T-cell (primary cell): ENCODE data around the gene BUD23. TPM values are rescaled to one million over a fixed set of nuclear protein-coding genes. Genes with fewer than 3 reads are reported as not detected.
"Not testable (repeated sequence)": the region's sequence is repeated elsewhere in the genome, so short reads cannot be mapped to it uniquely, and the experiment has no call there.

Experiments used
- ATAC-seq, 4 experiments: fragments of 200-7000 bp in 3 of 4; fragments of 150-1000 bp in 1 of 4; cut with Tn5 transposase; replicated peaks in 1 of 4; 1 replicate in 3 of 4; 2 replicates in 1 of 4; pipeline ENCODE4 v1.10.0; 2021; ENCODE audit warnings: moderate library complexity in 3 of 4, mild to moderate bottlenecking in 2 of 4, moderate number of reproducible peaks in 1 of 4
- CTCF ChIA-PET, 2 donors: fragments of 300-600 bp; sonication (Branson Sonifier 250); formaldehyde crosslinking; loops; one replicate each; lab custom pipeline; 2022; ENCODE audit warnings: antibody characterized with exemption in 2 of 2; lab: Charles Lee
- POLR2A ChIA-PET, 2 donors: fragments of 300-600 bp; sonication (Branson Sonifier 250); formaldehyde crosslinking; loops; one replicate each; lab custom pipeline; 2022; ENCODE audit warnings: antibody characterized with exemption in 2 of 2; lab: Charles Lee
- DNase-seq, 35 experiments: peaks; one replicate each; pipeline versions ENCODE4 v3.0.0 to v3.0.0-alpha.2; 2013 to 2023
- H3K27ac ChIP-seq: one replicate; pipeline ENCODE4 v1.5.1; 2013; ENCODE audit warnings: low read length
- H3K27me3 ChIP-seq, 2 experiments: replicated peaks in 1 of 2; 1 replicate in 1 of 2; 2 replicates in 1 of 2; pipeline versions ENCODE4 v1.6.1 to v1.7.0; 2013; ENCODE audit warnings: low read length in 1 of 2, mixed read lengths in 1 of 2; ENCODE audit not compliant: control insufficient read depth in 2 of 2, insufficient read depth in 2 of 2; ENCODE audit errors: extremely low read depth in 1 of 2
- H3K36me3 ChIP-seq, 2 donors: 1 replicate in 1 of 2; 2 replicates in 1 of 2; pipeline versions ENCODE4 v1.6.1 to v1.7.0; 2013; ENCODE audit warnings: low read length in 1 of 2; ENCODE audit not compliant: control insufficient read depth in 2 of 2, insufficient read depth in 1 of 2; ENCODE audit errors: extremely low read depth in 1 of 2
- H3K4me1 ChIP-seq, 2 experiments: 1 replicate in 1 of 2; 2 replicates in 1 of 2; pipeline versions ENCODE4 v1.6.1 to v1.7.0; 2013; ENCODE audit warnings: low read length in 2 of 2, mixed read lengths in 1 of 2; ENCODE audit not compliant: insufficient read depth in 2 of 2, control insufficient read depth in 1 of 2; ENCODE audit errors: extremely low read depth in 1 of 2
- H3K4me3 ChIP-seq, 2 donors: 1 replicate in 1 of 2; 2 replicates in 1 of 2; pipeline versions ENCODE4 v1.5.1 to v1.7.0; 2013; ENCODE audit warnings: mild to moderate bottlenecking in 2 of 2, low read length in 1 of 2, moderate library complexity in 1 of 2; ENCODE audit not compliant: control insufficient read depth in 1 of 2; ENCODE audit errors: extremely low read depth in 1 of 2
- H3K9me3 ChIP-seq: 2 replicates; pipeline ENCODE4 v1.7.0; 2013
- H3K27ac Mint-ChIP-seq, 2 donors: one replicate each; pipeline ENCODE4 v1.8.0; 2020 to 2021; ENCODE audit warnings: mild to moderate bottlenecking in 2 of 2, mixed read lengths in 2 of 2
- H3K27me3 Mint-ChIP-seq, 2 donors: one replicate each; pipeline ENCODE4 v1.8.0; 2021 to 2022; ENCODE audit warnings: mixed read lengths in 2 of 2
- H3K36me3 Mint-ChIP-seq: one replicate; pipeline ENCODE4 v1.8.0; 2021; ENCODE audit warnings: mixed read lengths
- H3K4me1 Mint-ChIP-seq, 3 donors: one replicate each; pipeline ENCODE4 v1.8.0; 2020 to 2022; ENCODE audit warnings: mixed read lengths in 3 of 3, mild to moderate bottlenecking in 1 of 3
- H3K4me3 Mint-ChIP-seq, 3 donors: one replicate each; pipeline ENCODE4 v1.8.0; 2020 to 2022; ENCODE audit warnings: mild to moderate bottlenecking in 3 of 3, mixed read lengths in 3 of 3, moderate library complexity in 3 of 3
- H3K9me3 Mint-ChIP-seq, 3 donors: one replicate each; pipeline ENCODE4 v1.8.0; 2020 to 2022; ENCODE audit warnings: mixed read lengths in 3 of 3
- WGBS: methylation state at CpG from one replicate; pipeline ENCODE4 v1.1.5; 2013; ENCODE audit warnings: missing lambda C conversion rate; ENCODE audit not compliant: insufficient coverage; 5-methylcytosine and 5-hydroxymethylcytosine counted together
- total RNA-seq, 35 experiments: library from RNA in 6 of 35; stranded (reverse) in 6 of 35; fragments of 120-200 nt in 1 of 35; gene quantifications; one replicate each; pipeline versions ENCODE4 v1.2.1 to v1.2.4 and lab custom pipeline; 2013 to 2026

Gene BUD23
- total RNA-seq, 5 donors from 2014 or later (not counting 1 experiment from before 2014, with no cell fraction given) = 66.9 to 90.0 (median 71.2) TPM

GRCh38 chr7:73717991-73718405 is 34.6 kb downstream of the BUD23 start:
- DNase-seq (peak; percentile 40 to 79 (median 60)), ATAC-seq (peak; percentile 71 to 82 (median 74))
- H3K27me3 ChIP-seq = peaks cover 5 to 29% of the 10 kb centered on the region in 2 experiments
- peak overlapping the region; percentile 72 to 86 (median 86) for H3K4me3 Mint-ChIP-seq
- H3K27ac Mint-ChIP-seq = peak overlapping the region; percentile 35 to 78
- H3K27ac ChIP-seq = peak overlapping the region; percentile 23
- peaks cover 14 to 42% of the 10 kb centered on the region in 2 experiments for H3K4me1 ChIP-seq
- ChIA-PET CTCF (interaction anchor here in 1 of 2 donors (0.9 to 1.3 kb wide), 2 partner anchors 17 to 20 kb away, joined by 4 to 7 read pairs; partner anchors contain the start of gene ABHD11), POLR2A (no interaction called here)
- H3K27me3 Mint-ChIP-seq = peaks cover 2 to 5% of the 10 kb centered on the region in 2 donors
- no peaks in the 10 kb centered on the region for H3K36me3 ChIP-seq
- no peaks in the 10 kb centered on the region for H3K9me3 ChIP-seq
- 2% methylated on average over 7 of the region's 10 CpGs for WGBS
- peaks cover 26 to 34% (median 26%) of the 10 kb centered on the region in 3 donors for H3K4me1 Mint-ChIP-seq
- no peaks in the 10 kb centered on the region for H3K9me3 Mint-ChIP-seq
- no peaks in the 10 kb centered on the region for H3K36me3 Mint-ChIP-seq
- H3K4me3 ChIP-seq = peak overlapping the region; percentile 73 to 82

- peaks cover 2 to 5% of the 10 kb centered on the region in 2 donors for H3K27me3 Mint-ChIP-seq
- WGBS = 26% methylated on average over 5 of the region's 9 CpGs
- DNase-seq = peak in 4 of 35 experiments; percentile 24 to 45 (median 36)
Measured at GRCh38 chr7:73718438-73718881, 35.1 kb downstream of the BUD23 start.

GRCh38 chr7:73718905-73719805 is 35.8 kb downstream of the BUD23 start, which contains the start of gene STX1A:
STX1A (minus strand) TSS chr7:73719669; CDS start chr7:73719631, 38 bp downstream.
- Mint-ChIP-seq H3K4me3 (peak within 1 kb of the TSS; percentile 74 to 87 (median 86)), H3K4me1 (peaks cover 25 to 33% (median 26%) of the 10 kb centered on the region in 3 donors), H3K27ac (peak within 1 kb of the TSS; percentile 36 to 78), H3K9me3 (no peaks in the 10 kb centered on the region), H3K27me3 (peaks cover 2 to 5% of the 10 kb centered on the region in 2 donors), H3K36me3 (no peaks in the 10 kb centered on the region)
- Histone ChIP-seq H3K27ac (no peak within 1 kb of the TSS), H3K36me3 (no peaks in the 10 kb centered on the region), H3K4me1 (peaks cover 14 to 42% of the 10 kb centered on the region in 2 experiments), H3K4me3 (peak within 1 kb of the TSS; percentile 73 to 82), H3K27me3 (peaks cover 5 to 29% of the 10 kb centered on the region in 2 experiments), H3K9me3 (no peaks in the 10 kb centered on the region)
- ChIA-PET POLR2A (interaction anchor here in 1 of 2 donors (0.6 kb wide), 1 partner anchor 98 kb away, joined by 3 read pairs; no protein-coding TSS in a partner anchor), CTCF (interaction anchor here (0.9 kb wide), 2 partner anchors 112 to 113 kb away, joined by 5 to 6 read pairs; no protein-coding TSS in a partner anchor)
- DNase-seq (peak in 34 of 35 experiments; percentile 35 to 87 (median 60)), ATAC-seq (peak; percentile 79 to 87 (median 84))
- 2% methylated on average over 57 of the region's 96 CpGs for WGBS

More at GRCh38 chr7:73718438-73718881, 35.1 kb downstream of the BUD23 start:
- Histone ChIP-seq H3K27ac (peak overlapping the region; percentile 23), H3K9me3 (no peaks in the 10 kb centered on the region), H3K36me3 (no peaks in the 10 kb centered on the region), H3K4me1 (peaks cover 14 to 42% of the 10 kb centered on the region in 2 experiments), H3K27me3 (peaks cover 5 to 29% of the 10 kb centered on the region in 2 experiments), H3K4me3 (peak overlapping the region; percentile 73 to 82)
- ChIA-PET POLR2A (no interaction called here), CTCF (interaction anchor here in 1 of 2 donors (0.9 to 1.3 kb wide), 2 partner anchors 17 to 20 kb away, joined by 4 to 7 read pairs; partner anchors contain the start of gene ABHD11)
- peaks cover 25 to 33% (median 26%) of the 10 kb centered on the region in 3 donors for H3K4me1 Mint-ChIP-seq
- H3K36me3 Mint-ChIP-seq = no peaks in the 10 kb centered on the region
- peak overlapping the region; percentile 72 to 86 (median 86) for H3K4me3 Mint-ChIP-seq
- ATAC-seq = no peak
- H3K27ac Mint-ChIP-seq = no peak overlapping the region
- no peaks in the 10 kb centered on the region for H3K9me3 Mint-ChIP-seq

GRCh38 chr7:73719806-73720169 is 36.4 kb downstream of the BUD23 start:
- Histone ChIP-seq H3K4me3 (peak overlapping the region; percentile 10 to 57), H3K27ac (no peak overlapping the region), H3K4me1 (peaks cover 14 to 42% of the 10 kb centered on the region in 2 experiments), H3K36me3 (no peaks in the 10 kb centered on the region), H3K27me3 (peaks cover 5 to 32% of the 10 kb centered on the region in 2 experiments), H3K9me3 (no peaks in the 10 kb centered on the region)
- peaks cover 3 to 5% of the 10 kb centered on the region in 2 donors for H3K27me3 Mint-ChIP-seq
- H3K9me3 Mint-ChIP-seq = no peaks in the 10 kb centered on the region
- ChIA-PET CTCF (interaction anchor here (0.9 kb wide), 2 partner anchors 113 kb away, joined by 5 to 6 read pairs; no protein-coding TSS in a partner anchor), POLR2A (interaction anchor here in 1 of 2 donors (0.6 kb wide), 1 partner anchor 78 kb away, joined by 5 read pairs; no protein-coding TSS in a partner anchor)
- peak overlapping the region; percentile 74 to 87 (median 82) for H3K4me3 Mint-ChIP-seq
- H3K4me1 Mint-ChIP-seq = peaks cover 25 to 33% (median 26%) of the 10 kb centered on the region in 3 donors
- H3K27ac Mint-ChIP-seq = peak overlapping the region in 1 of 2 donors; percentile 78
- 15% methylated on average over 14 of the region's 16 CpGs for WGBS
- H3K36me3 Mint-ChIP-seq = no peaks in the 10 kb centered on the region
- DNase-seq = peak in 1 of 35 experiments; percentile 13
- ATAC-seq = peak in 1 of 4 experiments; percentile 1

- DNase-seq, H3K36me3 Mint-ChIP-seq, H3K27ac ChIP-seq, H3K9me3 Mint-ChIP-seq, H3K27me3 Mint-ChIP-seq, H3K36me3 ChIP-seq, ATAC-seq, H3K9me3 ChIP-seq, H3K4me3 ChIP-seq, H3K27ac Mint-ChIP-seq: not testable (repeated sequence)
- peak overlapping the region; percentile 74 to 87 (median 82) for H3K4me3 Mint-ChIP-seq
- POLR2A ChIA-PET = interaction anchor here in 1 of 2 donors (0.6 kb wide), 1 partner anchor 77 kb away, joined by 5 read pairs; no protein-coding TSS in a partner anchor
- peaks cover 5 to 33% of the 10 kb centered on the region in 2 experiments for H3K27me3 ChIP-seq
- CTCF ChIA-PET = interaction anchor here (0.7 to 0.9 kb wide), 2 partner anchors 114 to 137 kb away, joined by 5 to 9 read pairs; no protein-coding TSS in a partner anchor
- WGBS = 100% methylated on average over 5 of the region's 9 CpGs
- peaks cover 25 to 33% (median 26%) of the 10 kb centered on the region in 3 donors for H3K4me1 Mint-ChIP-seq
- peaks cover 14 to 42% of the 10 kb centered on the region in 2 experiments for H3K4me1 ChIP-seq
Measured at GRCh38 chr7:73720443-73720842, 37.0 kb downstream of the BUD23 start.
